Measurements from ENCODE around the gene PNMA5.
"Not testable (repeated sequence)": the region's sequence is repeated elsewhere in the genome, so short reads cannot be mapped to it uniquely, and the experiment has no call there.

The PNMA5 gene

DNA sequence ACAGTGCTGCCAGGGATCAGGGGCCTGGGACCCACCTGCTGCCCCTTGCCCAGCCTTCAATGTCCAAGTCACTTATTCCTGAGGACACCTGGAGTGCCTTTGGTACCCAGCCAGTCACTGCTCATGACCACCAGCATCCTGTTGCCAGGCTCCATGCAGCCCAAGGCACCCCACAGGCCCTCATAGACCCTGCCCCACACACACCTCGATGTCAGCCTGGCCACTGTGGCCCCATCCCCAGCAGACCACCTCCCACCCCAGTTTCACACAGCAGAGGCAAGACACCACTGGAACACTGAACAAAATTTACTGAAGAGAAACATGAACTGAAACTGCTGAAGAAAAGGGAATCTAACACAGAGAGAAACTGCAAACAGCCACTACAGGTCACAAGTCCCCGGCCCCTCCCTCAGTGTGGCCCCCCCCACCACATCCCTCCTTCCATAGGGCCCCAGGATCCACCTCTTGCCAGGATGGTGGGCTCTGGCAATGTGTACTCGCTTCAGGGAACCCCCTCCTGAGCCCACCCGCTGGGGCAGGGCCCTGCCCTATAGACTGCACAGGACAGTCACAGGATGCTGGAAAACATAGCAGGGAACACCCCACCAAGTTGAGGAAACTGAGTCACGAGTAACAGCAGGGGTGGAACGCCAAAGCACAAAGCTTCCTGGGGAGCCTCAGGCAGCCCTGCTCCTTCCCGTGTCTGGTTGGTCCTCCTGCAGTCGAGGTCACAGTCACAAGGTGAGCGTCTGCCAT lies 5.2 kb downstream of the PNMA5 start:
- H4K20me1 ChIP-seq (ENCODE audit: control insufficient read depth, insufficient read depth, low read depth, low read length): no peaks in the 10 kb centered on the region
- TF ChIP-seq EZH2phosphoT487 (IDR thresholded peaks at IDR 0.05; ENCODE audit: borderline replicate concordance, low read length): no peak
- H3K27ac ChIP-seq (ENCODE audit: low read depth, low read length): peak overlapping the region; percentile 34; the same call in 1 of the 2 replicates
- no peaks in the 10 kb centered on the region for H3K9me2 ChIP-seq (replicated peaks; ENCODE audit: control insufficient read depth, low read length)
- H3F3A ChIP-seq (ENCODE audit: control insufficient read depth, insufficient read depth): no peaks in the 10 kb centered on the region
- H3K4me3 ChIP-seq (ENCODE audit: low read length): peak overlapping the region; percentile 65
- peak overlapping the region; percentile 63 for H3K4me2 ChIP-seq (ENCODE audit: low read length)
- H3K27me3 ChIP-seq (ENCODE audit: control insufficient read depth, low read length): no peaks in the 10 kb centered on the region
- no peaks in the 10 kb centered on the region for H3K36me3 ChIP-seq (ENCODE audit: control insufficient read depth, low read length)
- no peaks in the 10 kb centered on the region for H3K79me2 ChIP-seq (ENCODE audit: control insufficient read depth, low read length)
- H3K4me1 ChIP-seq (ENCODE audit: control insufficient read depth, low read length): peaks cover 17% of the 10 kb centered on the region
- no peaks in the 10 kb centered on the region for H3K9me3 ChIP-seq (ENCODE audit: control insufficient read depth, insufficient read depth, low read length)

DNA sequence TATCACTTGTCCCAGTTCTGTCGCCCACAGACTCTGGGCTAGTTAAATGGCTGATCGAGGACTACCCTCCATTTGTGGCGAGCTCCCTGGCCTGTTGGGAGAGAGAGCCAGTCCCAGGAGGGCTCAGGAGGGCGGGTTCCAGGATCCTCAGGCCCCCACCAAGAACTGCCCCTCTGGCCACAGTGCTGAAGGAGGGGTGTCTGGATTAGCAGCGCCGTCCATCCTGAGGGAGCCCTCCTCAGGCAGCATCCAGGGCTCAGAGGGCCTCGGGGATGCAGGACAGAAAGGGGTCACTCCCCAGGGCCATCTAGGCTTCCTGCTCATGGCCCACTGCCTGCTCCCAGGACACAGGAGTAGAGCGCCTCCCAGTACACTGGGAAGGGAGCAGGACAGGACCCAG lies 6.1 kb downstream of the PNMA5 start:
- peaks cover 17% of the 10 kb centered on the region for H3K4me1 ChIP-seq (ENCODE audit: control insufficient read depth, low read length)
- no peaks in the 10 kb centered on the region for H3K36me3 ChIP-seq (ENCODE audit: control insufficient read depth, low read length)
- no peaks in the 10 kb centered on the region for H4K20me1 ChIP-seq (ENCODE audit: control insufficient read depth, insufficient read depth, low read depth, low read length)
- no peak overlapping the region for H3K4me3 ChIP-seq (ENCODE audit: low read length)
- no peaks in the 10 kb centered on the region for H3K9me3 ChIP-seq (ENCODE audit: control insufficient read depth, insufficient read depth, low read length)
- H3F3A ChIP-seq (ENCODE audit: control insufficient read depth, insufficient read depth): no peaks in the 10 kb centered on the region
- TF ChIP-seq, protein P1, sequence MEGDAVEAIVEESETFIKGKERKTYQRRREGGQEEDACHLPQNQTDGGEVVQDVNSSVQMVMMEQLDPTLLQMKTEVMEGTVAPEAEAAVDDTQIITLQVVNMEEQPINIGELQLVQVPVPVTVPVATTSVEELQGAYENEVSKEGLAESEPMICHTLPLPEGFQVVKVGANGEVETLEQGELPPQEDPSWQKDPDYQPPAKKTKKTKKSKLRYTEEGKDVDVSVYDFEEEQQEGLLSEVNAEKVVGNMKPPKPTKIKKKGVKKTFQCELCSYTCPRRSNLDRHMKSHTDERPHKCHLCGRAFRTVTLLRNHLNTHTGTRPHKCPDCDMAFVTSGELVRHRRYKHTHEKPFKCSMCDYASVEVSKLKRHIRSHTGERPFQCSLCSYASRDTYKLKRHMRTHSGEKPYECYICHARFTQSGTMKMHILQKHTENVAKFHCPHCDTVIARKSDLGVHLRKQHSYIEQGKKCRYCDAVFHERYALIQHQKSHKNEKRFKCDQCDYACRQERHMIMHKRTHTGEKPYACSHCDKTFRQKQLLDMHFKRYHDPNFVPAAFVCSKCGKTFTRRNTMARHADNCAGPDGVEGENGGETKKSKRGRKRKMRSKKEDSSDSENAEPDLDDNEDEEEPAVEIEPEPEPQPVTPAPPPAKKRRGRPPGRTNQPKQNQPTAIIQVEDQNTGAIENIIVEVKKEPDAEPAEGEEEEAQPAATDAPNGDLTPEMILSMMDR (IDR thresholded peaks at IDR 0.05; ENCODE audit: low read depth, low read length, poor library complexity, severe bottlenecking): no peak
- TF ChIP-seq EZH2phosphoT487 (IDR thresholded peaks at IDR 0.05; ENCODE audit: borderline replicate concordance, low read length): no peak
- no peaks in the 10 kb centered on the region for H3K79me2 ChIP-seq (ENCODE audit: control insufficient read depth, low read length)
- no peak overlapping the region for H3K4me2 ChIP-seq (ENCODE audit: low read length)
- no peaks in the 10 kb centered on the region for H3K27me3 ChIP-seq (ENCODE audit: control insufficient read depth, low read length)
- H3K9me2 ChIP-seq (replicated peaks; ENCODE audit: control insufficient read depth, low read length): no peaks in the 10 kb centered on the region
- no peak overlapping the region for H3K27ac ChIP-seq (ENCODE audit: low read depth, low read length)

DNA sequence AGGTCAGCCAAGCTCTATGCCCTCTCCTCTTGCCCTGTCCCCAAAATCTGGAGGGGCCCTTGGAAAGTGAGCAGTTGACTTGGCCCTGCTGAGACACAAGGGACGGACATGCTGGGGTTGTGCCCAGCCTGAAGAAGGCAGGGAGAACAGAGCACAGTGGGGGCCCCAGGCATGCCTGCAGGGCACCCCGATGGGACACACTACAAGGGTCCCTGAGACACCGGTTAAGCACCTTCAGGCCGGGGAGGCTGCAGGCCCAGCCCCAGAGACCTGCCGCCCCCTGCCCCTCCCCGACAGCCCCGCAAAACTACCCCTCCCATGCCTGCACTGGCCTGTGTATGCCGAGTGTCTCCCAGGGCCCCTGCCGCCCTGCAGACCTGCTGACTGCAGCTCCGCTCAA lies 6.8 kb downstream of the PNMA5 start:
- H3K4me2 ChIP-seq (ENCODE audit: low read length); H3K9me2 ChIP-seq (replicated peaks; ENCODE audit: control insufficient read depth, low read length); H3K79me2 ChIP-seq (ENCODE audit: control insufficient read depth, low read length); H4K20me1 ChIP-seq (ENCODE audit: control insufficient read depth, insufficient read depth, low read depth, low read length); H3K36me3 ChIP-seq (ENCODE audit: control insufficient read depth, low read length); H3K9me3 ChIP-seq (ENCODE audit: control insufficient read depth, insufficient read depth, low read length); H3K27me3 ChIP-seq (ENCODE audit: control insufficient read depth, low read length); H3K27ac ChIP-seq (ENCODE audit: low read depth, low read length); H3F3A ChIP-seq (ENCODE audit: control insufficient read depth, insufficient read depth); H3K4me3 ChIP-seq (ENCODE audit: low read length): not testable (repeated sequence)
- H3K4me1 ChIP-seq (ENCODE audit: control insufficient read depth, low read length): peaks cover 17% of the 10 kb centered on the region

DNA sequence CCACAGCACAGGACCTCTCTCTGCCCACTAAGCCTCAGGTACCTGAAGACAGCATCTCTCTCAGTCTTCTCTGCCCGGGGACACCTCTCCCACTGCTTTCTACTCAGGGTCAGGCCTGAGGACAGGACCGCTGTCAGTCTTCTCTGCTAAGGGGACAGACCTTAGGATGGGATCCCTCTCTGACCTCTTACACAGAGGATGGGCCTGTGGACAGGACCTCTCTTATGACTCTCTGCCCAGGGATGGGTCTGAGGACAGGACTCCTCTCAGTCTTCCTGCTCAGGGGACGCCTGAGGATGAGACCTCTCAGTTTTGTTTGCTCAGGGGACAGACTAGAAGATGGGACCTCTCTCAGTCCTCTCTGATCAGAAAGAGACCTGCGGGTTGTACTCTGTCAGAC lies 8.5 kb downstream of the PNMA5 start:
- not testable (repeated sequence) for H3K9me2 ChIP-seq (replicated peaks; ENCODE audit: control insufficient read depth, low read length); H3K36me3 ChIP-seq (ENCODE audit: control insufficient read depth, low read length); H3F3A ChIP-seq (ENCODE audit: control insufficient read depth, insufficient read depth); H3K27me3 ChIP-seq (ENCODE audit: control insufficient read depth, low read length); H3K4me2 ChIP-seq (ENCODE audit: low read length); H3K4me3 ChIP-seq (ENCODE audit: low read length); H4K20me1 ChIP-seq (ENCODE audit: control insufficient read depth, insufficient read depth, low read depth, low read length); H3K9me3 ChIP-seq (ENCODE audit: control insufficient read depth, insufficient read depth, low read length); H3K27ac ChIP-seq (ENCODE audit: low read depth, low read length); H3K79me2 ChIP-seq (ENCODE audit: control insufficient read depth, low read length)
- peaks cover 17% of the 10 kb centered on the region for H3K4me1 ChIP-seq (ENCODE audit: control insufficient read depth, low read length)

DNA sequence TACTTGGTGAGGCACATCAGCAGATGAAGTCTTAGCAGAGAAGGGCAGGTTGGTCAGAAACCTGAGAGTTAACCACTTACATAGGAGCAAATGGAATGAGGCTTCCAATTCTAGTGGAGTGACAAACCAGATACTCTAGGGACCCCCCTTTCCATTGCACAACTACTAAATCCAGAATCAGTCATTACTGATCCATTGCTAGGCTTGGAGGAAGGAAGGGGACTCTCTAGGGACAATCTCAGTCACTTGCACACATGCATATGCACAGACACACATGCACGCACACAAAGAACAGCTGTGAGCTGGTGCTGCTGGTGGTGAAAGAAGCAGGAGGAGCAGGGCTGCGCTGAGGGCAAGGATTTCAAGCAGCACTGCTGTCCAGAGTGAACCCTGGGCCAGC lies 25.7 kb downstream of the PNMA5 start:
- H3K9me2 ChIP-seq (replicated peaks; ENCODE audit: control insufficient read depth, low read length): no peaks in the 10 kb centered on the region
- H3K4me3 ChIP-seq (ENCODE audit: low read length): no peak overlapping the region
- H3K27me3 ChIP-seq (ENCODE audit: control insufficient read depth, low read length): no peaks in the 10 kb centered on the region
- H3K9me3 ChIP-seq (ENCODE audit: control insufficient read depth, insufficient read depth, low read length): no peaks in the 10 kb centered on the region
- H4K20me1 ChIP-seq (ENCODE audit: control insufficient read depth, insufficient read depth, low read depth, low read length): no peaks in the 10 kb centered on the region
- H3K4me1 ChIP-seq (ENCODE audit: control insufficient read depth, low read length): no peaks in the 10 kb centered on the region
- H3K4me2 ChIP-seq (ENCODE audit: low read length): no peak overlapping the region
- H3F3A ChIP-seq (ENCODE audit: control insufficient read depth, insufficient read depth): no peaks in the 10 kb centered on the region
- H3K36me3 ChIP-seq (ENCODE audit: control insufficient read depth, low read length): no peaks in the 10 kb centered on the region
- no peak for TF ChIP-seq EZH2phosphoT487 (IDR thresholded peaks at IDR 0.05; ENCODE audit: borderline replicate concordance, low read length)
- TF ChIP-seq, protein P1 (IDR thresholded peaks at IDR 0.05; ENCODE audit: low read depth, low read length, poor library complexity, severe bottlenecking): no peak
- H3K27ac ChIP-seq (ENCODE audit: low read depth, low read length): no peak overlapping the region
- H3K79me2 ChIP-seq (ENCODE audit: control insufficient read depth, low read length): no peaks in the 10 kb centered on the region
